NCI-H748 (cell line): ENCODE results near the gene ALOX12.

Source experiments
- DNase-seq: peaks from one replicate; lab custom pipeline; 2025; ENCODE audit not compliant: unreplicated experiment; lab: John Stamatoyannopoulos, UW

ALOX12 gene

GRCh38 chr17:7002288-7003047, 6.6 kb downstream of the ALOX12 start:
- no peak for DNase-seq

DNA sequence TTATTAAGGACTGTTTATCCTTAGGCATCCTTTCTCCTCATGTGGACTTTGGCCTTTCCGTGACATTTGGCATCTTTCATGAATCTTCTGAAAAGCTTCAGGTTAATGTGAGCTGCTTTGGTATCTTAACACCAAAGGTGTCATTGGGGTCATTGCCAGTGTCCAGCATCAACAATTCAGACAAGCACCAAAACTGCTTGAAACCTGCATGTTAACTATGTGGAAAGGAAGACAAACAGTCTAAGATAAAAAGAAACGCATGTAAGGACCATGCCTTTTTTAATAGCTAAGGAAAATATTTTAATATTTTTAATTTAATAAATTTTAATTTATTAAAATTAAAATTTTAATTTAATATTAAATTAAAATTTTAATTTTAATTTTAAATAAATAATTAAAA, 7.9 kb downstream of the ALOX12 start:
- DNase-seq = no peak

DNA sequence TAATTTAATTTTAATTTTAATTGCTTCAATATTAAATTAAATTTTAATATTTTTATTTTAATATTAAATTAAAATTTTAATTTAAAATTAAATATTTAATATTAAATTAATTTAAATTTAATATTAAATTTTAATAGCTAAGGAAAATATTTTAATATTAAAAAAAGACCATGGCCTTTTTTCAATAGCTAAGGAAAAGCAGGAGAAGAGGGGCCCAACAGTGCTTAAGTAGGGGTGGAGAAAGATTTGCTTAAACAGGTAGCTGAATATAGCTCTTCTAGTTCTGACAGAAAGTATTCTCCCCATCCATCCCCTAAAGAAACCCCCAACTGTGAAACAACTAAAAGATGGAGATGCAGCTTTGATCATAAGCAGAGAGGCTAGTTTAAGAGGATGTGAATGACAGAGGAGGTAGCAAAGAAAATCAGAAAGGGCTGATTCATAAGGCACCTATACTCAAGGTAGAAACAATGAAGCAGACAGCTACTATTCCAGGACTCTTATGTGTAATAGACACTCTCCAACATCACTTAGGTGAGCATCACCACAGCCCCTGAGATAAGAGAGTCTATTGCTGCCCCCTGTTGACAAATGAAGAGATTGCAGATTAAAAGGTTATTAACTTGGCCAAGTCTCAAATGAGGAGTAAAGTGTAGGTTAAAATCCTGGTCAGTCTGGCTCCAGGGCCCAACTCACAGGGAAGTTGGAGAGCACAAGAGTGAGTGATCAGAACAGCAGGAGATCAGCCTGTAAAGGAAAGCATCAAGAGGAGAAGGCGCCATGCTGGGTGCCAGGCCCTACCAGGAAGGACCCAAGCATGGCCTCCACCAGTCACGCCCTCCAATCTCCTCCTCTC, 8.8 kb downstream of the ALOX12 start:
- peak; percentile 90 for DNase-seq

DNA sequence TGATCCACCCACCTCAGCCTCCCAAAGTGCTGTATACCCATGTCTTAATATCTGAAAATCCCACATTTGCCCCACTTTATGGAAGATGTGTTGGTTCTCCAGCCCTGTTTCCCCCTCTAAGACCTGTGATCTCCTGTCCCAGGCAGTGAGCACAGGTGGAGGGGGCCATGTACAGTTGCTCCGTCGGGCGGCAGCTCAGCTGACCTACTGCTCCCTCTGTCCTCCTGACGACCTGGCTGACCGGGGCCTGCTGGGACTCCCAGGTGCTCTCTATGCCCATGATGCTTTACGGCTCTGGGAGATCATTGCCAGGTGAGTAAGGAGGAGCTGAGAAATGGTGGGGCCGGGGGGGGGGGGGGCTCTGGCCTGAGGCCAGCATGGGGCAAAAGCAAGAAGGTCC, 9.9 kb downstream of the ALOX12 start:
- no peak for DNase-seq

DNA sequence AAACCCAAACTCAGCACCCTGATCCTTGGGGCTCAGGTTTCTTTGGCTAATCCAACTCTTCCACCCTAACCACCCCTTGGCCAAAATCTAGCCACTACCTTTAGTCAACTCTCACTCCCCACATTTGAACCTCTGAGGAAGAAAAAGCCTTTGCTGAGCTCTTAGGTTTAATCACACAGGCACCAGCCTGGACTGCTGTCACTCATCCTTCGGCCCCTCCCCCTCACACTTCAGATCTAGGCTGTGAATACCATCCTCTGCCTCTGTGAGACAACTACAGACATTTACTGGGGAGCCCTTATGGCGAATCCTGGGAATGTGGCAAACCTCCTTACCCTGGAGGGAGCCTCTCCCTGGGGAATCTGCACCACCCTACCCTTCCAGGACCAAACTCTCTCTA, 11.3 kb downstream of the ALOX12 start:
- DNase-seq = no peak

- DNase-seq = no peak
Measured at GRCh38 chr17:7010523-7010922, 14.7 kb downstream of the ALOX12 start.

DNA sequence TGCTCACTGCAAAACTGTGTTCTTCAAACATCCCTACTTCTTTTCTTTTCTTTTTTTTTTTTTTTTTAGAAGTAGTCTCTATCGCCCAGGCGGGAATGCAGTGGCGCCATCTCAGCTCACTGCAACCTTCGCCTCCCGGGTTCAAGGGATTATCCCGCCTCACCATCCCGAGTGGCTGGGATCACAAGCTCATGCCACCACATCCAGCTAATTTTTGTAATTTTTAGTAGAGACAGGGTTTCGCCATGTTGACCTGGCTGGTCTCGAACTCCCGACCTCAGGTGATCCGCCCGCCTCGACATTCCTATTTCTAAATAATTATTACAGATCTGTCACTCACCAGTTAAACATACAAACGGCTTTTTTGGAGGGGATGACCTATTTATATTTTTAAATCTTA, 15.6 kb downstream of the ALOX12 start:
- DNase-seq = no peak

DNA sequence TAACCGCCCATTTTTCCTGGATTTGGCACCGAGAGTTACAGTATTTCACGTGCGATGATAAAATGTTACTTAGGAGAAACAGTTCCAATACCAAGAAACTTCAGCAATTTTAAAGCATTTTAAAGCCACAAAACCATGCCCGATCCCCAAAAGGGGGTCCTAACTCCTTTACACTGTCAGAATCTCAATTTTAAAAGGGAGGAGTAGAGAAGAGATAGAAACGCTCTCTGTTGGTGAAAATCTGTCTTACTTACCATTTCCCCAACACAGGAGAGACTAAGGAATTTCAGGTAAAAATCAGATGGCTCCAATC, 16.0 kb downstream of the ALOX12 start:
- no peak for DNase-seq

DNA sequence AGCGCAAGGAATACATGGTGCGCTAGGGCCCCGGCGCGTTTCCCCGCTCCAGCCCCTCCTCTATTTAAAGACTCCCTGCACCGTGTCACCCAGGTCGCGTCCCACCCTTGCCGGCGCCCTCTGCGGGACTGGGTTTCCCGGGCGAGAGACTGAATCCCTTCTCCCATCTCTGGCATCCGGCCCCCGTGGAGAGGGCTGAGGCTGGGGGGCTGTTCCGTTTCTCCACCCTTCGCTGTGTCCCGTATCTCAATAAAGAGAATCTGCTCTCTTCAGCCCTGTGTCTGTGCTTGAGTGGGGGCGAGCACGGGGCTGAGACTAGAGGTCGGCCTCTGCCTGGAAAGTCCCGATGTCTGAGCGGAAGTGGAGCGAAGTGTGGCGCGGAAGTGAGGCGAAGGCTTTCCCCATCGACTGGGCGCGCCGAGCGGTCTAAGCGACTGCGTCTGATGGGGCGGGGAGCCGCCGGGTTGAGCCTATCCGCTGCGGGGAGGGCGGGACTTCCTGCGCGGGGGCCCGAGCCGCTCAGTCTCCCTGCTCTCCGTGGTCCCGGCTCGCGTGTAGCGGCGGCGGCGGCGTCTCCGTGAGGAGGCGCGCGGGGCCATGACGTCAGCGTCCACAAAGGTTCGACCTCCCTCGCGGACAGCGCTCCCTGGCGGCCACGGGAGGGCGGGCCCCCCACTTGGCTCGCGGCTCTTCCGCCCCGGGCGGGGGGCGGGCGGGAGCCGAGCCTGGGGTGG, 18.6 kb downstream of the ALOX12 start:
- DNase-seq = peak; percentile 99

DNA sequence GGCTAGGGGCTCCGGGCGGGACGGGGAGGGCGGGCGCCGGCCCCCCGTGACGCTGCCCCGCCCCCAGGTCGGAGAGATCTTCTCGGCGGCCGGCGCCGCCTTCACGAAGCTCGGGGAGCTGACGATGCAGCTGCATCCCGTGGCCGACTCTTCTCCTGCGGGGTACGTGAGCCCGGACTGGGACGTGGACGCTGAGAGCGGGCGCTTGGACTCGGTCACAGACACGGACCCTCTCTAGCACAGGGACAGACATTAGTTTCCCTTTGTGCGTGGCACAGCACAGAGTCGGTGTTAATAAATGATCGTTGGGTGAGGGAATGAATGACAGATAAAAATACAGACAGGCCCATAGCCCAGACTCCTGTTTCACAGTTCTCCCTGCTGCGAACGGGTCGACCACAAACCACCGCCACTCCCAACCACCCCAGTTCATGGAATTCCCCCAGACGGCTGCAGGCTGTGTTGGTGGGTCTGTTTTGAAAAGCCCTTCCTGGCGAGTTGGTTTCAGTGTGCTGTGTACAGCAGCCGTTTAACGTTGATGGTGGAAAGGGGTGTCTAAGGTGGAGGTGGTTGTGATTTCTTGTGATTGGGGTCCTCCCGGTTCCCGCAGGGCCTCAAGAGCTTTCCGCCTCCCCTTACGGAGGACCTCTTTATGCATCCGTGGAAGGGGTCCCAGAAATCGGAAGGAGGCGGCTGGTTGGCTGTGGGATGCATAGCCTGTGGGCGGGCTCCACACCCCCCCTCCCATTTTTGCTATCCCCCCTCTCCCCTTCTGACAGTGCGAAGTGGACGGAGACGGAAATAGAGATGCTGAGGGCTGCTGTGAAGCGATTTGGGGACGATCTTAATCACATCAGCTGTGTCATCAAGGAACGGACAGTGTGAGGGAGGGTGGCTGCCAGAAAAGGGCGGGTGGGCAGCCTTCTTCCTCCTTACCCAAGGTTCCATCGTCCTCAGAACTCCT, 19.4 kb downstream of the ALOX12 start:
- peak; percentile 67 for DNase-seq

GRCh38 chr17:7016418-7016817, 20.6 kb downstream of the ALOX12 start:
- DNase-seq = no peak

DNA sequence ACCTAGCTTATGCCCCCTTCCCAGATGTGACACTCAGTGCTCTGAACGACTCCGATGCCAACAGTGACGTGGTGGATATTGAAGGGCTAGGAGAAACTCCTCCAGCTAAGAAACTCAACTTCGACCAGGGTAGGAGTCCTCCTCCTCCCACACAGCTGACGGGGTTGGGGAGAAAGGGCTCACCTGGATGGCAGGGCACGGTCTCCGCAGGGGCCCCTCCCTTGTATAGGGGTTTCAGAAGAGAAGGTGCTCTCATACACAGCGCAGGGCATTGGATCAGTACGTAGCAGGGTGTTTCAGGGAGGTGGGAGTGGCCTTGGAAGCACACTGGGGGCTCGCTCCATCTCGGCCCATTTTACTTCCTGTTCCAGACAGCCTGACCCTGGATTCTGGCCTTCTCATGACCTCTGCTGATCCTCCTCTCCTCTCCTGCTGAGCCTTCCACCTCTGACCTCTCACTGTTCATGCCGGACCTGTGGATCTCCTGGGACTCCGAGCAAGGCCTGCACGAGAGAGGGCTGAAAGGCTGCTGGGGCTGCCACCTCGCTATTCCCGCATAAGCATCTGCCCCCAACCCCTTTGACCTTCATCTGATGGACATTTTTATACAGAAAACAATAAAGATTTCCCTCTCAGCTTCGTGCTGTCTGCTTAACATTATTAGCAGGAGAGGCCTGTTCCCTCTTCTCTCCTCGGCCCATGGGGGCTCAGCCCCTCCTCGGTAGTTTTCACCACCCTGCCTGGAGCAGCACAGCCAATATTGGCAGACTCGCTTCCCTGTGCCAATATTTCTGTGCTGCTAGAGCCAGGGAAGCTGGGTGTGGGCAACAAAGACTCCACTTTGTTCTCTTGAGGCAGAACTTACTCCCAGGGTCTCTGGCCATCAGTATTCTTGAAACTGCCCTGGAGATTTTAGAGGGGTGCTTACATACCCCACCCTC, 21.3 kb downstream of the ALOX12 start:
- DNase-seq = no peak

DNA sequence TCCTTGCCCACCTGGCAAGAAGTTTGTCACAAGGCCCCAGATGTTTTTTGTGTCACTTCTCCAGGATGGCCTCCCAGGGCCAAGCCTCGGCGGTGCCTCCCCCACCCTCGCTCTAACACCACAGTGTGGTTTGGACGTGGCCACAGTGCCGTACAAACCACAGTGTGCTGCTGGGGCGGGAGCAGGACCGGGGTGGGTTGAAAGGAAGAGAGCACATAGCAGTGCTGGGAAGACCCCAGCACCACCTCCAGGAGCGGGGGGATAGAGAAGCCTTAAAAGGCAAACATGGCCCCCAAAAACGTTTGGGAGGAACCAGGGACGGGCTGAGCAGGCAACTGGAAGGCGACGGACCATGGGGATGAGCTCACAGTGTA, 22.0 kb downstream of the ALOX12 start:
- no peak for DNase-seq

GRCh38 chr17:7018331-7018964, 22.6 kb downstream of the ALOX12 start:
- no peak for DNase-seq

- no peak for DNase-seq
Measured at GRCh38 chr17:7019367-7019766, 23.5 kb downstream of the ALOX12 start.

DNA sequence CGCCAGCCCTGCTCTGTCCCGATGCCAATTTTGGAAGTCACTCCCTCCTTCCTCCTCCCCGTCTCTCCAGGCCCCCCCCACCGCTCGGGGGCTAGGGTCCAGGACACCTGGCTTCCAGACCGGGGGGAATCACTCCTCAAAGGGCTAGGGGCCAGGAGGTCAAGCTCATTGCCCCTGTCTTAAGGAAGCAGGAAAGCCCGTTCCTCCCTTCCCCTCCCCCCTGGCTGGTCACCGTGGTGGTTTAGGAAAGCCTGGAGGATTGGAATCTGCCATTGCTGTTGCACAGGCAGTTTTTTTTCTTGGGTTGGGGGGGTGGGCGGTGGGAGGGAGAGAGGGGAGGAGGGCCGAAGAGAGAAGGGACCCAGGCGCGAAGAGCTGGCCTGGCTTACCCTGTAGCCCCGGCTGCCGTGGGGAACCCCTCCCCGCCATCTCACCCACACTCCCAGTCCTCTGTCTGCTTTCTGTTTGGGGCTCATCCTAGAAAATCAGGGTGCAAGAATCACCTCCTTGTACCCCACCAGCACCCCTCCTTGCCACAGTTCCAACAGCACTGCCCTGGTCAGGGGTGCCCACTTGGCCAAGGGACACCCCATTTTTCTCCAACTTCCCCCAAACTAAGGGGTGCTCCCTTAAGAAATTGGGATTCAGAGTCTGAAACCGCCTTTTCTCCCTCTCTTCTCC, 24.1 kb downstream of the ALOX12 start:
- peak; percentile 71 for DNase-seq

DNA sequence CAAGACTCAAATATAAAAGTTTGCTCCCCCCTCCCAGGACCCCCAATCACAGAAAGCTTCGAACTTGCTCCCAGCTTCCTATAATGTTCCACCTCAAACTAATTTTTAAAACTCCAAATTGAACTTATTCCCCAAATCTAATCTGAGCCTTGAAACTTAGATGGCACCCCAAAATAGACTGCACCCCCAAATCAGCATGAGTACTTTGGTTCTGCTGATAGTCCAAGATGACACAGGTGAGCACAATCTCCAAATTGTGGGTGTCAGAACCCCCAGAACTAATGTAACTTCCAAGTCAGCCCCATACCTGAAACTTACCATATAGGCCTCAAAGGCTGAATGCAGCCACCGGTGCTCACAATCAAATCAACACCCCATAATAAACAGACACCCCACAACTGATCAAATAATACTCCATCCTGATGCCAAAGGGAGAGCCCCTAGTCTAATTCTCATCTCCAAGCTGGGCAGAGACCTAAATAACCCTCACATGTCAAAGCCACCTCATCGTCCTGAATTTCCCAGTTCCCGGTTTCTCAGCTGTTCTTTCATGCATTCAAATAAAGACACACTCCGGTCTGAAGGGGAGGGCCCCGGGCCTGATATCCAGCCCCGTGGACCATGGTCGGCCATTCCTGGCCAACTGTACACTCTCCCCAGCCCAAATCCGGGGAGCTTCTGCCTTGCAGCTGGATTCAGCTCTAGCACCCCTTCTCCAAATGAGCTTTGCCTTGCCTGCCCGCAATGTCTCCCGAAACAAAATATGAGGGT, 25.2 kb downstream of the ALOX12 start:
- no peak for DNase-seq
